K562 (cell line): ENCODE results near the gene RYR3. TPM values are rescaled to one million over a fixed set of nuclear protein-coding genes. Genes with fewer than 3 reads are reported as not detected.

Experiments
- ATAC-seq: fragments of 200-7000 bp; cut with Tn5 transposase; 3 replicates; pipeline ENCODE4 v1.9.1; 2020; ENCODE audit warnings: moderate library complexity
- BruUV-seq: library from RNA; stranded (reverse); fragments of 400-500 nt; replicated peaks from 2 replicates; lab custom pipeline; 2021; lab: Mats Ljungman, UMichigan
- CTCF ChIA-PET: fragments of 300-600 bp; formaldehyde crosslinking; extraction: SDS; loops from one replicate; lab custom pipeline; 2021; ENCODE audit warnings: low intra/inter-chr PET ratio; lab: Yijun Ruan, JAX
- POLR2A ChIA-PET: fragments of 300-600, 350-650 bp; sonication (Branson Sonifier 250); formaldehyde crosslinking; extraction: SDS; loops from one replicate; lab custom pipeline; 2021; ENCODE audit warnings: antibody characterized with exemption, inconsistent platforms; lab: Yijun Ruan, JAX
- DNase-seq, 4 experiments: peaks; one replicate each; pipeline versions ENCODE4 v3.0.0 to v3.0.0-alpha.2; 2011 to 2018; ENCODE audit warnings: low spot score in 3 of 4, mixed read lengths in 3 of 4; ENCODE audit errors: extremely low read depth in 1 of 4
- FAIRE-seq: peaks from 2 replicates; lab custom pipeline; 2011; peaks lifted over from hg19 to GRCh38; lab: Jason Lieb, UNC
- H2AFZ ChIP-seq: 2 replicates; pipeline ENCODE4 v1.6.0; 2011; ENCODE audit warnings: low read depth, low read length, control low read depth, inconsistent platforms
- H3K27ac ChIP-seq: fragments of 200-600 bp; 3 replicates; pipeline ENCODE4 v1.8.0; 2011; ENCODE audit warnings: low read depth, mild to moderate bottlenecking, control low read depth, inconsistent platforms, low read length, moderate library complexity, mixed read lengths; ENCODE audit errors: extremely low read depth
- H3K27me3 ChIP-seq, 2 experiments: fragments of 300-600 bp in 1 of 2; 2 replicates in 1 of 2; 3 replicates in 1 of 2; pipeline versions ENCODE4 v1.6.0 to v1.8.0; 2011; ENCODE audit warnings: inconsistent platforms in 2 of 2, low read length in 2 of 2, mild to moderate bottlenecking in 1 of 2, mixed read lengths in 1 of 2, moderate library complexity in 1 of 2; ENCODE audit not compliant: control insufficient read depth in 2 of 2, insufficient read depth in 2 of 2
- H3K36me3 ChIP-seq: fragments of 300-600 bp; 3 replicates; pipeline ENCODE4 v1.8.0; 2011; ENCODE audit warnings: mild to moderate bottlenecking, low read length, inconsistent platforms; ENCODE audit not compliant: control insufficient read depth, insufficient read depth
- H3K4me1 ChIP-seq, 2 experiments: fragments of 200-600 bp in 1 of 2; replicated peaks in 1 of 2; 2 replicates in 1 of 2; 3 replicates in 1 of 2; pipeline versions ENCODE4 v1.5.1 to v1.8.0; 2011; ENCODE audit warnings: inconsistent platforms in 2 of 2, low read length in 2 of 2, mild to moderate bottlenecking in 1 of 2, mixed read lengths in 1 of 2, moderate library complexity in 1 of 2; ENCODE audit not compliant: control insufficient read depth in 2 of 2, insufficient read depth in 2 of 2
- H3K4me2 ChIP-seq: 2 replicates; pipeline ENCODE4 v1.6.1; 2011; ENCODE audit warnings: low read length, control low read depth, inconsistent platforms, mixed read lengths; ENCODE audit not compliant: insufficient read depth
- H3K4me3 ChIP-seq: fragments of 200-600 bp; sonication (generic), shearing (Covaris generic); 2 replicates; pipeline ENCODE4 v1.5.1; 2016; ENCODE audit warnings: control low read depth, inconsistent platforms
- H3K79me2 ChIP-seq: fragments of 200-600 bp; 3 replicates; pipeline ENCODE4 v1.8.0; 2011; ENCODE audit warnings: low read length, inconsistent platforms; ENCODE audit not compliant: control insufficient read depth, insufficient read depth
- H3K9ac ChIP-seq, 2 experiments: 2 replicates each; pipeline versions ENCODE4 v1.6.0 to v1.6.1; 2011; ENCODE audit warnings: low read depth in 2 of 2, low read length in 2 of 2, control low read depth in 1 of 2, inconsistent platforms in 1 of 2, mild to moderate bottlenecking in 1 of 2, mixed read lengths in 1 of 2; ENCODE audit not compliant: insufficient read depth in 1 of 2
- H3K9me1 ChIP-seq: one replicate; pipeline ENCODE4 v1.6.0; 2011; ENCODE audit warnings: inconsistent platforms, mild to moderate bottlenecking, low read length, moderate library complexity; ENCODE audit not compliant: control insufficient read depth, insufficient read depth
- H3K9me3 ChIP-seq: replicated peaks from 2 replicates; pipeline ENCODE4 v1.5.1; 2011; ENCODE audit warnings: low read depth, low read length, inconsistent platforms; ENCODE audit not compliant: control insufficient read depth, insufficient read depth
- H4K20me1 ChIP-seq: replicated peaks from 2 replicates; pipeline ENCODE4 v1.6.1; 2011; ENCODE audit warnings: low read length, inconsistent platforms, mixed read lengths; ENCODE audit not compliant: control insufficient read depth, insufficient read depth
- C11orf30 ChIP-seq: fragments of 450-650 bp; IDR thresholded peaks from 2 replicates; pipeline ENCODE4 v1.6.1; 2016; ENCODE audit warnings: low read depth, mild to moderate bottlenecking
- CHD1 ChIP-seq: fragments of 200-600 bp; sonication (generic); IDR thresholded peaks from one replicate; pipeline ENCODE4 v1.6.1; 2012; ENCODE audit warnings: mild to moderate bottlenecking, moderate library complexity, low read length, inconsistent platforms
- ELF4 ChIP-seq: fragments of 450-650 bp; formaldehyde crosslinking; IDR thresholded peaks from 2 replicates; pipeline ENCODE4 v1.4.0; 2022; ENCODE audit warnings: missing genetic modification characterization
- HOXB6 ChIP-seq: fragments of 250-450 bp; sonication (Bioruptor Pico); IDR thresholded peaks from 2 replicates; pipeline ENCODE4 v1.5.1; 2022; ENCODE audit warnings: mild to moderate bottlenecking, borderline replicate concordance
- MTA1 ChIP-seq: fragments of 450-650 bp; IDR thresholded peaks from 2 replicates; pipeline ENCODE4 v1.6.1; 2017; ENCODE audit warnings: borderline replicate concordance
- NFIC ChIP-seq: fragments of 450-650 bp; IDR thresholded peaks from 2 replicates; pipeline ENCODE4 v1.6.1; 2017; ENCODE audit warnings: mild to moderate bottlenecking, inconsistent platforms
- SETDB1 ChIP-seq: IDR thresholded peaks from one replicate; pipeline ENCODE4 v1.6.1; 2012; ENCODE audit warnings: low read length, control low read depth, inconsistent platforms
- SPI1 ChIP-seq: IDR thresholded peaks from 2 replicates; pipeline ENCODE4 v1.6.1; 2011; ENCODE audit warnings: low read depth, low read length, control low read depth, borderline replicate concordance
- SREBF1 ChIP-seq: fragments of 150-350 bp; IDR thresholded peaks from 2 replicates; pipeline ENCODE4 v1.6.1; 2014; ENCODE audit warnings: antibody characterized with exemption, low read depth, low read length, borderline replicate concordance
- WGBS: fragments of 100-300 bp; shearing (Covaris generic); methylation state at CpG from one replicate; pipeline ENCODE4 v1.1.6; 2016; ENCODE audit warnings: low coverage, mixed read lengths; ENCODE audit not compliant: insufficient coverage; ENCODE audit errors: missing lambda C conversion rate; 5-methylcytosine and 5-hydroxymethylcytosine counted together
- in situ Hi-C: fragments of 300-500 bp; cut with MboI; formaldehyde crosslinking; loops from 4 replicates; pipeline ENCODE4 v1.15.0; 2018; ENCODE audit warnings: inconsistent platforms, mixed read lengths
- intact Hi-C: fragments of 100-400 bp; cut with micrococcal nuclease; formaldehyde crosslinking; loops from 2 replicates; pipeline ENCODE4 v1.14.2; 2022
- polyA plus RNA-seq, 8 experiments: library from polyadenylated mRNA; depleted of rRNA in 4 of 8; stranded (reverse) in 5 of 8; unstranded in 3 of 8; fragments of >200 nt; fragmentation: Nextera tagmentation in 2 of 8; fragmentation: Illumina TruSeq in 1 of 8; extraction: Ambion mirVana in 2 of 8; extraction: Trizol in 1 of 8; gene quantifications; 2 replicates each; pipeline versions ENCODE4 v1.2.1 to v1.2.3, GENCODE V29; 2011 to 2014; ENCODE audit warnings: inconsistent platforms in 1 of 8, missing spikeins in 1 of 8
- total RNA-seq, 7 experiments: library from RNA; depleted of rRNA in 6 of 7; stranded (reverse); fragments of >200 nt in 6 of 7; fragmentation: Illumina TruSeq in 2 of 7; extraction: Trizol in 2 of 7; gene quantifications; 2 replicates each; pipeline versions ENCODE4 v1.2.1 to v1.2.3, GENCODE V29; 2011 to 2021; ENCODE audit warnings: low replicate concordance in 1 of 7
- TF ChIP-seq, protein P1 (sequence below): fragments of 450-650 bp; IDR thresholded peaks from 2 replicates; pipeline ENCODE4 v1.6.1; 2016
- TF ChIP-seq, protein P2 (sequence below), 2 experiments: fragments of 200-800 bp in 1 of 2; sonication (Bioruptor generic) in 1 of 2; sonication (generic) in 1 of 2; formaldehyde crosslinking in 1 of 2; IDR thresholded peaks in 1 of 2; conservative IDR thresholded peaks in 1 of 2; 2 replicates each; pipeline versions ENCODE4 v1.5.0 to v1.6.1; 2016 to 2020; ENCODE audit warnings: missing compliant biosample characterization in 1 of 2, missing genetic modification characterization in 1 of 2, missing genetic modification reagents in 1 of 2

RYR3 gene
- total and polyA plus RNA-seq, 9 of the 15 experiments (the other 6 are each of a cell fraction or from before 2014, with no cell fraction given): 0.04 TPM; not detected in 8

DNA sequence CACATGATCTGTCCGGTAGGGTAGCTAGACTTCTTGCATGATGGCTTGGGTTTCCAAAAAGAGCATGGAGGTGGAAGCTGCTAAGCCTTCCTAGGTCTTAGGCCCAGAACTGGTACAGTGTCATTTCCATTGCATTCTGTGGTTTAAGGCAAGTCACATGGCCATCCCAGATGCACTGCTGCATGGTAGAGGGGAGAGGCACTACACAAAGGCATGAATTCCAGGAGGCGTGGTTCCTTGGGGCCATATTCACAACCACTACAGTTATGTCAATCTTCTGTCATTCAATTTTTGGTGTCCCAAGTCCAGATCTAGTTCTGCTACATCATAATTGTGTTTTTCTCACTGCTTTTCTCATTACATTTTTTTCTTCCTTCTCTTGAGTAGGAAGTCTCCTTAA is 535.4 kb downstream of the RYR3 start (continued):
- no peak for TF ChIP-seq SETDB1

DNA sequence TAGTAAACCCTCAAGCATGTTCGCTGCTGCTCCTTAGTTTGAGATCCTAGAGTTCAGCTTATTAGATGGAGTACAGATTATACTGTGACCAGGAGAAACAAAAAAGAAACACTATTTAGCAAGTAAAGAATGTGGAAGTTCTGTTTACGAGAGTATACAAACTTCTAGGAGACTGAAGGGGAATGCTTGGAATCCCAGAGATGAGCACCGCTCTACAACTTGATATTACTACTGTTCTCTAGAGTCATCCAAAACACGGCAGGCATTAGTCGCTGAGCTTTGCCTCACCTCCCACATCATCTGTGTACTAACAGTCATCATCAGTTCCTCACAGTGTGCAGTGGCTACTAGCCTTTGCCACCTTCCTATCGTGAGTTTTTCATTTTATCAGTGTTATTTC is 536.1 kb downstream of the RYR3 start:
- no peak overlapping the region for H3K27ac ChIP-seq
- no peak overlapping the region for H3K4me3 ChIP-seq
- H3K36me3 ChIP-seq: no peaks in the 10 kb centered on the region
- FAIRE-seq (no peak), ATAC-seq (no peak), DNase-seq (no peak)
- H4K20me1 ChIP-seq: no peaks in the 10 kb centered on the region; the same call in 1 of the 2 replicates
- TF ChIP-seq SPI1 (no peak), C11orf30 (no peak), ELF4 (no peak), MTA1 (no peak), HOXB6 (CRISPR knock-in tag) (no peak), CHD1 (no peak), SREBF1 (no peak), NFIC (no peak)
- TF ChIP-seq, protein P1, sequence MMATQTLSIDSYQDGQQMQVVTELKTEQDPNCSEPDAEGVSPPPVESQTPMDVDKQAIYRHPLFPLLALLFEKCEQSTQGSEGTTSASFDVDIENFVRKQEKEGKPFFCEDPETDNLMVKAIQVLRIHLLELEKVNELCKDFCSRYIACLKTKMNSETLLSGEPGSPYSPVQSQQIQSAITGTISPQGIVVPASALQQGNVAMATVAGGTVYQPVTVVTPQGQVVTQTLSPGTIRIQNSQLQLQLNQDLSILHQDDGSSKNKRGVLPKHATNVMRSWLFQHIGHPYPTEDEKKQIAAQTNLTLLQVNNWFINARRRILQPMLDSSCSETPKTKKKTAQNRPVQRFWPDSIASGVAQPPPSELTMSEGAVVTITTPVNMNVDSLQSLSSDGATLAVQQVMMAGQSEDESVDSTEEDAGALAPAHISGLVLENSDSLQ: no peak
- TF ChIP-seq, protein P2, sequence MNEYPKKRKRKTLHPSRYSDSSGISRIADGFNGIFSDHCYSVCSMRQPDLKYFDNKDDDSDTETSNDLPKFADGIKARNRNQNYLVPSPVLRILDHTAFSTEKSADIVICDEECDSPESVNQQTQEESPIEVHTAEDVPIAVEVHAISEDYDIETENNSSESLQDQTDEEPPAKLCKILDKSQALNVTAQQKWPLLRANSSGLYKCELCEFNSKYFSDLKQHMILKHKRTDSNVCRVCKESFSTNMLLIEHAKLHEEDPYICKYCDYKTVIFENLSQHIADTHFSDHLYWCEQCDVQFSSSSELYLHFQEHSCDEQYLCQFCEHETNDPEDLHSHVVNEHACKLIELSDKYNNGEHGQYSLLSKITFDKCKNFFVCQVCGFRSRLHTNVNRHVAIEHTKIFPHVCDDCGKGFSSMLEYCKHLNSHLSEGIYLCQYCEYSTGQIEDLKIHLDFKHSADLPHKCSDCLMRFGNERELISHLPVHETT (CRISPR knock-in tag; conservative IDR thresholded peaks at IDR 0.05 in 1 of 2, IDR thresholded peaks at IDR 0.05 in 1 of 2): no peak
- intact Hi-C loops (no loop called here), in situ Hi-C loops (no loop called here)
- H3K9me3 ChIP-seq: no peaks in the 10 kb centered on the region
- H2AFZ ChIP-seq: no peak overlapping the region
- H3K4me1 ChIP-seq: no peaks in the 10 kb centered on the region
- no peak overlapping the region for H3K4me2 ChIP-seq
- BruUV-seq: no TSS peak
- H3K9ac ChIP-seq: no peak overlapping the region
- H3K27me3 ChIP-seq: peaks cover 5 to 8% of the 10 kb centered on the region in 2 experiments
- WGBS: 2% methylated on average over 6 of the region's 6 CpGs
- H3K9me1 ChIP-seq: no peaks in the 10 kb centered on the region
- ChIA-PET POLR2A (no interaction called here), CTCF (no interaction called here)
- H3K79me2 ChIP-seq: no peaks in the 10 kb centered on the region
